Measurements from ENCODE around the gene RPS24. TPM values are rescaled to one million over a fixed set of nuclear protein-coding genes. Genes with fewer than 3 reads are reported as not detected.

Gene RPS24
- total and polyA plus RNA-seq, 2 experiments from 2014 or later = 2,362 to 3,638 TPM

- H3K36me3 Mint-ChIP-seq (ENCODE audit: low read depth) = peaks cover 89% of the 10 kb centered on the region
- Histone ChIP-seq H3K4me3 (no peak overlapping the region), H3F3A (replicated peaks; ENCODE audit: low read depth) (no peaks in the 10 kb centered on the region), H3K79me2 (replicated peaks; ENCODE audit: insufficient read depth) (no peaks in the 10 kb centered on the region), H3K27ac (ENCODE audit: low read depth) (no peak overlapping the region), H4K20me1 (replicated peaks; ENCODE audit: insufficient read depth) (peaks cover 5% of the 10 kb centered on the region; the same call in 1 of the 2 replicates), H2AFZ (no peak overlapping the region), H3K4me1 (ENCODE audit: insufficient read depth) (no peaks in the 10 kb centered on the region), H3K27me3 (ENCODE audit: insufficient read depth) (no peaks in the 10 kb centered on the region), H3K9me2 (ENCODE audit: insufficient read depth) (no peaks in the 10 kb centered on the region), H3K4me2 (no peak overlapping the region), H3K36me3 (ENCODE audit: insufficient read depth) (peaks cover 76% of the 10 kb centered on the region)
- DNase-seq (ENCODE audit: low spot score) = no peak
- ATAC-seq = no peak
- TF ChIP-seq POLR2AphosphoS5 (IDR thresholded peaks at IDR 0.05; ENCODE audit: low read depth) (no peak), REST (IDR thresholded peaks at IDR 0.05; ENCODE audit: unreplicated experiment) (no peak), EZH2phosphoT487 (IDR thresholded peaks at IDR 0.05; ENCODE audit: unreplicated experiment) (no peak), STAT1 (IDR thresholded peaks at IDR 0.05; ENCODE audit: unreplicated experiment) (no peak), EZH2 (IDR thresholded peaks at IDR 0.05; ENCODE audit: low read depth, unreplicated experiment) (no peak), JUNB (IDR thresholded peaks at IDR 0.05; ENCODE audit: unreplicated experiment) (no peak), ZNF331 (CRISPR knock-in tag; IDR thresholded peaks at IDR 0.05; ENCODE audit: low read depth) (no peak), NANOG (IDR thresholded peaks at IDR 0.05; ENCODE audit: borderline replicate concordance) (no peak), ZNF114 (CRISPR knock-in tag; IDR thresholded peaks at IDR 0.05) (no peak), CREB1 (CRISPR knock-in tag; IDR thresholded peaks at IDR 0.05; ENCODE audit: low read depth) (no peak)
- TF ChIP-seq, protein P1, sequence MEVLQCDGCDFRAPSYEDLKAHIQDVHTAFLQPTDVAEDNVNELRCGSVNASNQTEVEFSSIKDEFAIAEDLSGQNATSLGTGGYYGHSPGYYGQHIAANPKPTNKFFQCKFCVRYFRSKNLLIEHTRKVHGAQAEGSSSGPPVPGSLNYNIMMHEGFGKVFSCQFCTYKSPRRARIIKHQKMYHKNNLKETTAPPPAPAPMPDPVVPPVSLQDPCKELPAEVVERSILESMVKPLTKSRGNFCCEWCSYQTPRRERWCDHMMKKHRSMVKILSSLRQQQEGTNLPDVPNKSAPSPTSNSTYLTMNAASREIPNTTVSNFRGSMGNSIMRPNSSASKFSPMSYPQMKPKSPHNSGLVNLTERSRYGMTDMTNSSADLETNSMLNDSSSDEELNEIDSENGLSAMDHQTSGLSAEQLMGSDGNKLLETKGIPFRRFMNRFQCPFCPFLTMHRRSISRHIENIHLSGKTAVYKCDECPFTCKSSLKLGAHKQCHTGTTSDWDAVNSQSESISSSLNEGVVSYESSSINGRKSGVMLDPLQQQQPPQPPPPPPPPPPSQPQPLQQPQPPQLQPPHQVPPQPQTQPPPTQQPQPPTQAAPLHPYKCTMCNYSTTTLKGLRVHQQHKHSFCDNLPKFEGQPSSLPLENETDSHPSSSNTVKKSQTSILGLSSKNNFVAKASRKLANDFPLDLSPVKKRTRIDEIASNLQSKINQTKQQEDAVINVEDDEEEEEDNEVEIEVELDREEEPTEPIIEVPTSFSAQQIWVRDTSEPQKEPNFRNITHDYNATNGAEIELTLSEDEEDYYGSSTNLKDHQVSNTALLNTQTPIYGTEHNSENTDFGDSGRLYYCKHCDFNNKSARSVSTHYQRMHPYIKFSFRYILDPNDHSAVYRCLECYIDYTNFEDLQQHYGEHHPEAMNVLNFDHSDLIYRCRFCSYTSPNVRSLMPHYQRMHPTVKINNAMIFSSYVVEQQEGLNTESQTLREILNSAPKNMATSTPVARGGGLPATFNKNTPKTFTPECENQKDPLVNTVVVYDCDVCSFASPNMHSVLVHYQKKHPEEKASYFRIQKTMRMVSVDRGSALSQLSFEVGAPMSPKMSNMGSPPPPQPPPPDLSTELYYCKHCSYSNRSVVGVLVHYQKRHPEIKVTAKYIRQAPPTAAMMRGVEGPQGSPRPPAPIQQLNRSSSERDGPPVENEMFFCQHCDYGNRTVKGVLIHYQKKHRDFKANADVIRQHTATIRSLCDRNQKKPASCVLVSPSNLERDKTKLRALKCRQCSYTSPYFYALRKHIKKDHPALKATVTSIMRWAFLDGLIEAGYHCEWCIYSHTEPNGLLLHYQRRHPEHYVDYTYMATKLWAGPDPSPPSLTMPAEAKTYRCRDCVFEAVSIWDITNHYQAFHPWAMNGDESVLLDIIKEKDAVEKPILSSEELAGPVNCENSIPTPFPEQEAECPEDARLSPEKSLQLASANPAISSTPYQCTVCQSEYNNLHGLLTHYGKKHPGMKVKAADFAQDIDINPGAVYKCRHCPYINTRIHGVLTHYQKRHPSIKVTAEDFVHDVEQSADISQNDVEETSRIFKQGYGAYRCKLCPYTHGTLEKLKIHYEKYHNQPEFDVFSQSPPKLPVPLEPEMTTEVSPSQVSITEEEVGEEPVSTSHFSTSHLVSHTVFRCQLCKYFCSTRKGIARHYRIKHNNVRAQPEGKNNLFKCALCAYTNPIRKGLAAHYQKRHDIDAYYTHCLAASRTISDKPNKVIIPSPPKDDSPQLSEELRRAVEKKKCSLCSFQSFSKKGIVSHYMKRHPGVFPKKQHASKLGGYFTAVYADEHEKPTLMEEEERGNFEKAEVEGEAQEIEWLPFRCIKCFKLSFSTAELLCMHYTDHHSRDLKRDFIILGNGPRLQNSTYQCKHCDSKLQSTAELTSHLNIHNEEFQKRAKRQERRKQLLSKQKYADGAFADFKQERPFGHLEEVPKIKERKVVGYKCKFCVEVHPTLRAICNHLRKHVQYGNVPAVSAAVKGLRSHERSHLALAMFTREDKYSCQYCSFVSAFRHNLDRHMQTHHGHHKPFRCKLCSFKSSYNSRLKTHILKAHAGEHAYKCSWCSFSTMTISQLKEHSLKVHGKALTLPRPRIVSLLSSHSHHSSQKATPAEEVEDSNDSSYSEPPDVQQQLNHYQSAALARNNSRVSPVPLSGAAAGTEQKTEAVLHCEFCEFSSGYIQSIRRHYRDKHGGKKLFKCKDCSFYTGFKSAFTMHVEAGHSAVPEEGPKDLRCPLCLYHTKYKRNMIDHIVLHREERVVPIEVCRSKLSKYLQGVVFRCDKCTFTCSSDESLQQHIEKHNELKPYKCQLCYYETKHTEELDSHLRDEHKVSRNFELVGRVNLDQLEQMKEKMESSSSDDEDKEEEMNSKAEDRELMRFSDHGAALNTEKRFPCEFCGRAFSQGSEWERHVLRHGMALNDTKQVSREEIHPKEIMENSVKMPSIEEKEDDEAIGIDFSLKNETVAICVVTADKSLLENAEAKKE (CRISPR knock-in tag; IDR thresholded peaks at IDR 0.05) = no peak
- TF ChIP-seq, protein P2, sequence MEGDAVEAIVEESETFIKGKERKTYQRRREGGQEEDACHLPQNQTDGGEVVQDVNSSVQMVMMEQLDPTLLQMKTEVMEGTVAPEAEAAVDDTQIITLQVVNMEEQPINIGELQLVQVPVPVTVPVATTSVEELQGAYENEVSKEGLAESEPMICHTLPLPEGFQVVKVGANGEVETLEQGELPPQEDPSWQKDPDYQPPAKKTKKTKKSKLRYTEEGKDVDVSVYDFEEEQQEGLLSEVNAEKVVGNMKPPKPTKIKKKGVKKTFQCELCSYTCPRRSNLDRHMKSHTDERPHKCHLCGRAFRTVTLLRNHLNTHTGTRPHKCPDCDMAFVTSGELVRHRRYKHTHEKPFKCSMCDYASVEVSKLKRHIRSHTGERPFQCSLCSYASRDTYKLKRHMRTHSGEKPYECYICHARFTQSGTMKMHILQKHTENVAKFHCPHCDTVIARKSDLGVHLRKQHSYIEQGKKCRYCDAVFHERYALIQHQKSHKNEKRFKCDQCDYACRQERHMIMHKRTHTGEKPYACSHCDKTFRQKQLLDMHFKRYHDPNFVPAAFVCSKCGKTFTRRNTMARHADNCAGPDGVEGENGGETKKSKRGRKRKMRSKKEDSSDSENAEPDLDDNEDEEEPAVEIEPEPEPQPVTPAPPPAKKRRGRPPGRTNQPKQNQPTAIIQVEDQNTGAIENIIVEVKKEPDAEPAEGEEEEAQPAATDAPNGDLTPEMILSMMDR (conservative IDR thresholded peaks at IDR 0.05; ENCODE audit: low read depth in 2 of 2) = no peak
- TF ChIP-seq, protein P3, sequence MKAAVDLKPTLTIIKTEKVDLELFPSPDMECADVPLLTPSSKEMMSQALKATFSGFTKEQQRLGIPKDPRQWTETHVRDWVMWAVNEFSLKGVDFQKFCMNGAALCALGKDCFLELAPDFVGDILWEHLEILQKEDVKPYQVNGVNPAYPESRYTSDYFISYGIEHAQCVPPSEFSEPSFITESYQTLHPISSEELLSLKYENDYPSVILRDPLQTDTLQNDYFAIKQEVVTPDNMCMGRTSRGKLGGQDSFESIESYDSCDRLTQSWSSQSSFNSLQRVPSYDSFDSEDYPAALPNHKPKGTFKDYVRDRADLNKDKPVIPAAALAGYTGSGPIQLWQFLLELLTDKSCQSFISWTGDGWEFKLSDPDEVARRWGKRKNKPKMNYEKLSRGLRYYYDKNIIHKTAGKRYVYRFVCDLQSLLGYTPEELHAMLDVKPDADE (IDR thresholded peaks at IDR 0.05) = no peak
- H3K4me1 Mint-ChIP-seq = no peaks in the 10 kb centered on the region
- no peak overlapping the region for H3K4me3 Mint-ChIP-seq
- no peaks in the 10 kb centered on the region for H3K9me3 Mint-ChIP-seq
- no peak overlapping the region for H3K27ac Mint-ChIP-seq
- H3K27me3 Mint-ChIP-seq (ENCODE audit: insufficient read depth, low read depth, poor library complexity) = no peaks in the 10 kb centered on the region
Measured at GRCh38 chr10:78011065-78011464, 22.6 kb upstream of the RPS24 start.
